Measurements from ENCODE around the gene TTLL7.
"Not testable (repeated sequence)": the region's sequence is repeated elsewhere in the genome, so short reads cannot be mapped to it uniquely, and the experiment has no call there.

Gene TTLL7

GRCh38 chr1:83929184-83929583, 69.7 kb downstream of the TTLL7 start:
- no peak for DNase-seq (ENCODE audit: low read depth)

GRCh38 chr1:83928396-83928795, 70.5 kb downstream of the TTLL7 start:
- no peak for DNase-seq (ENCODE audit: low read depth)

GRCh38 chr1:83927701-83928100, 71.2 kb downstream of the TTLL7 start:
- DNase-seq (ENCODE audit: low read depth), result no peak

GRCh38 chr1:83927061-83927460, 71.9 kb downstream of the TTLL7 start:
- no peak for DNase-seq (ENCODE audit: low read depth)

GRCh38 chr1:83923553-83923952, 75.4 kb downstream of the TTLL7 start:
- DNase-seq (ENCODE audit: low read depth), result no peak

GRCh38 chr1:83922431-83922830, 76.5 kb downstream of the TTLL7 start:
- DNase-seq (ENCODE audit: low read depth), result no peak

GRCh38 chr1:83920320-83920719, 78.6 kb downstream of the TTLL7 start:
- no peak for DNase-seq (ENCODE audit: low read depth)

- DNase-seq (ENCODE audit: low read depth), result no peak
Measured at GRCh38 chr1:83919872-83920271, 79.1 kb downstream of the TTLL7 start.

- DNase-seq (ENCODE audit: low read depth), result no peak
Measured at GRCh38 chr1:83918688-83919285, 80.1 kb downstream of the TTLL7 start.

GRCh38 chr1:83917959-83918358, 81.0 kb downstream of the TTLL7 start:
- DNase-seq (ENCODE audit: low read depth), result no peak

GRCh38 chr1:83916094-83916493, 82.8 kb downstream of the TTLL7 start:
- not testable (repeated sequence) for DNase-seq (ENCODE audit: low read depth)

GRCh38 chr1:83912876-83913275, 86.1 kb downstream of the TTLL7 start:
- DNase-seq (ENCODE audit: low read depth), result no peak

GRCh38 chr1:83910461-83910860, 88.5 kb downstream of the TTLL7 start:
- DNase-seq (ENCODE audit: low read depth), result no peak

GRCh38 chr1:83909687-83910086, 89.2 kb downstream of the TTLL7 start:
- no peak for DNase-seq (ENCODE audit: low read depth)

GRCh38 chr1:83905315-83905907, 93.5 kb downstream of the TTLL7 start:
- DNase-seq (ENCODE audit: low read depth), result no peak

GRCh38 chr1:83901547-83902155, 97.3 kb downstream of the TTLL7 start:
- no peak for DNase-seq (ENCODE audit: low read depth)

GRCh38 chr1:83900524-83900923, 98.4 kb downstream of the TTLL7 start:
- DNase-seq (ENCODE audit: low read depth), result no peak

- DNase-seq (ENCODE audit: low read depth), result no peak
Measured at GRCh38 chr1:83897516-83897915, 101.4 kb downstream of the TTLL7 start.

GRCh38 chr1:83896299-83896698, 102.6 kb downstream of the TTLL7 start:
- no peak for DNase-seq (ENCODE audit: low read depth)

- DNase-seq (ENCODE audit: low read depth), result no peak
Measured at GRCh38 chr1:83889707-83890106, 109.2 kb downstream of the TTLL7 start.

GRCh38 chr1:83887483-83887882, 111.4 kb downstream of the TTLL7 start:
- no peak for DNase-seq (ENCODE audit: low read depth)

- DNase-seq (ENCODE audit: low read depth), result no peak
Measured at GRCh38 chr1:83883979-83884378, 115.0 kb downstream of the TTLL7 start.

- DNase-seq (ENCODE audit: low read depth), result no peak
Measured at GRCh38 chr1:83882906-83883305, 116.0 kb downstream of the TTLL7 start.

- no peak for DNase-seq (ENCODE audit: low read depth)
Measured at GRCh38 chr1:83872515-83872914, 126.4 kb downstream of the TTLL7 start.

All from activated T-helper 1 cell treated with Interleukin-2 at 50 U/mL for 16 hours (primary cell).